Hepatocyte (in vitro differentiated cells): Measurements from ENCODE around the gene PGLYRP4.

Experiments
- CTCF ChIP-seq: fragments of 200-600 bp; sonication (generic); IDR thresholded peaks from 2 replicates; pipeline ENCODE4 v1.5.1; 2016; ENCODE audit warnings: antibody characterized with exemption, mild to moderate bottlenecking; ENCODE audit not compliant: poor library complexity
- EZH2phosphoT487 ChIP-seq: fragments of 200-600 bp; sonication (generic); IDR thresholded peaks from one replicate; pipeline ENCODE4 v1.6.1; 2018; ENCODE audit warnings: antibody characterized with exemption, mild to moderate bottlenecking, low read depth, moderate library complexity; ENCODE audit not compliant: unreplicated experiment, severe bottlenecking

DNA sequence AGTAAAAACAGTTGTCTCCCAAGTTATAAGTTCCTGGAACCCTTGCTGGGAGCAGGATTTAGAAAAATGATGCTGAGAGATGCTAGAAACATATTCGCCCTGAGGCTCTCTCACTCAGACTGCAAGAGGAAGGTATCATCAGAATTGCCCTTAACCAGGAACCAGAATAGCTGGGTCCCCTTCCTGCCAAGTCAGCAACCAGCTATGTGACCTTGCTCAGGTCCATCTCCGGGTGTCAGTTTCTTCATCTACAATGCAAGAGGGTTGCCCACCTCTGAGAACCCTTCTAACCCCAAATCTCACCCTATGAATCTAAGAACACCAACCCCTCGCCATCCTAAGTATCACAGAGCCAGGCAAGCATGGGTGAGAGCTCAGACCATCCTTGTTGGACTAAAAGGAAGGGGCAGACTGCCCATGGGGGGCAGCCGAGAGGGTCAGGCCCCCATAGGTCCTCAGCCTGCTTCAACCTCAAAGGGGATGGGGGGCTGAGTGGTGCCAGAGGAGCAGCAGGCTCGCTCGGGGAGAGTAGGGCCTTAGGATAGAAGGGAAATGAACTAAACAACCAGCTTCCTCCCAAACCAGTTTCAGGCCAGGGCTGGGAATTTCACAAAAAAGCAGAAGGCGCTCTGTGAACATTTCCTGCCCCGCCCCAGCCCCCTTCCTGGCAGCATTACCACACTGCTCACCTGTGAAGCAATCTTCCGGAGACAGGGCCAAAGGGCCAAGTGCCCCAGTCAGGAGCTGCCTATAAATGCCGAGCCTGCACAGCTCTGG is 8.6 kb upstream of the PGLYRP4 start:
- TF ChIP-seq CTCF = no peak
- TF ChIP-seq EZH2phosphoT487 = no peak
